GM18507 (cell line): Measurements from ENCODE around the gene OGFOD1.

ENCODE experiments used
- DNase-seq: peaks from one replicate; pipeline ENCODE4 v3.0.0; 2011; ENCODE audit warnings: low read depth; ENCODE audit not compliant: insufficient read length; ENCODE audit errors: extremely low spot score
- FAIRE-seq: peaks from 2 replicates; lab custom pipeline; 2011; peaks lifted over from hg19 to GRCh38; lab: Jason Lieb, UNC

OGFOD1 gene

GRCh38 chr16:56450986-56451752 is at the start of gene OGFOD1, which contains the start of gene NUDT21:
OGFOD1 (plus strand) TSS chr16:56451554; CDS start chr16:56451613, 59 bp downstream.
NUDT21 (minus strand) TSS chr16:56451332; CDS start chr16:56451202, 130 bp downstream.
- FAIRE-seq: peak; percentile 99
- DNase-seq: peak; percentile 96

- DNase-seq: no peak
- no peak for FAIRE-seq
These were observed 45.2 kb upstream of the OGFOD1 start for GRCh38 chr16:56405977-56406672.

GRCh38 chr16:56408379-56409098 is 42.8 kb upstream of the OGFOD1 start:
- FAIRE-seq (no peak), DNase-seq (no peak)

- no peak for DNase-seq
- FAIRE-seq: no peak
These were observed 42.2 kb upstream of the OGFOD1 start for GRCh38 chr16:56409195-56409594.

- FAIRE-seq (no peak), DNase-seq (no peak)
These were observed 40.2 kb upstream of the OGFOD1 start for GRCh38 chr16:56411123-56411522.

GRCh38 chr16:56411624-56412023 is 39.7 kb upstream of the OGFOD1 start:
- DNase-seq (no peak), FAIRE-seq (no peak)

- FAIRE-seq: no peak
These were observed 38.0 kb upstream of the OGFOD1 start for GRCh38 chr16:56413381-56413780.

GRCh38 chr16:56414366-56414765 is 37.0 kb upstream of the OGFOD1 start:
- FAIRE-seq (no peak), DNase-seq (no peak)

More at GRCh38 chr16:56413381-56413780, 38.0 kb upstream of the OGFOD1 start:
- DNase-seq: no peak

GRCh38 chr16:56415875-56416274 is 35.5 kb upstream of the OGFOD1 start:
- DNase-seq: no peak
- no peak for FAIRE-seq

- FAIRE-seq: no peak
- no peak for DNase-seq
These were observed 34.2 kb upstream of the OGFOD1 start for GRCh38 chr16:56417138-56417537.

- DNase-seq (no peak), FAIRE-seq (no peak)
These were observed 31.4 kb upstream of the OGFOD1 start for GRCh38 chr16:56419740-56420548.

GRCh38 chr16:56420613-56421012 is 30.7 kb upstream of the OGFOD1 start:
- FAIRE-seq: peak; percentile 38

GRCh38 chr16:56421313-56421712 is 30.0 kb upstream of the OGFOD1 start:
- DNase-seq (no peak), FAIRE-seq (no peak)

More at GRCh38 chr16:56420613-56421012, 30.7 kb upstream of the OGFOD1 start:
- no peak for DNase-seq

GRCh38 chr16:56421976-56422669 is 29.2 kb upstream of the OGFOD1 start:
- no peak for DNase-seq
- peak; percentile 58 for FAIRE-seq

GRCh38 chr16:56422896-56423441 is 28.4 kb upstream of the OGFOD1 start:
- DNase-seq (no peak), FAIRE-seq (peak; percentile 31)

GRCh38 chr16:56423584-56424403 is 27.6 kb upstream of the OGFOD1 start:
- FAIRE-seq: peak; percentile 67

GRCh38 chr16:56424404-56424764 is 27.0 kb upstream of the OGFOD1 start:
- DNase-seq (no peak), FAIRE-seq (no peak)

More at GRCh38 chr16:56423584-56424403, 27.6 kb upstream of the OGFOD1 start:
- no peak for DNase-seq
